ENCODE results near the gene APLP2.
"Not testable (repeated sequence)": the region's sequence is repeated elsewhere in the genome, so short reads cannot be mapped to it uniquely, and the experiment has no call there.

APLP2 gene

GRCh38 chr11:130091169-130091568 lies 21.5 kb downstream of the APLP2 start:
- DNase-seq (ENCODE audit: low read depth) = not testable (repeated sequence)

- no peak for DNase-seq (ENCODE audit: low read depth)
Measured at GRCh38 chr11:130092661-130093060, 23.0 kb downstream of the APLP2 start.

DNA sequence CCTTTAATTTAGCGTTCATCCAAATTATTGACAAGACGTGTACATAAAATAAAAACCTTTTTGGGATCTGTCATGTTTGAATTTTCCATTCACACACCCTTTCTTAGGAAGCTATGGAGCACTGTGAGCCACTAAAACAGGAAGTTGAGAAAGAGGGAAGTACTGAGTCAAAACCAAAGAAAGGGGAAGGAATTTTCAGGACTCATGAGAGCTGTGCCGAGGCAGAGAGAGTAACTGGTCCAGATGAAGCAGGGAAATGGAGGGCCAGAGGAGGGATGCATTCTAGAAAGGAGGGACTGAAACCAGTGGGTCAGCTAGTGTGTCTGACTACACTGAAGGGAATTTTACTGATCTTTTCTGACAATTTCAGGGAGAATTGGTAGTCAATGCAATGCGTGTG lies 24.9 kb downstream of the APLP2 start:
- no peak for DNase-seq (ENCODE audit: low read depth)

DNA sequence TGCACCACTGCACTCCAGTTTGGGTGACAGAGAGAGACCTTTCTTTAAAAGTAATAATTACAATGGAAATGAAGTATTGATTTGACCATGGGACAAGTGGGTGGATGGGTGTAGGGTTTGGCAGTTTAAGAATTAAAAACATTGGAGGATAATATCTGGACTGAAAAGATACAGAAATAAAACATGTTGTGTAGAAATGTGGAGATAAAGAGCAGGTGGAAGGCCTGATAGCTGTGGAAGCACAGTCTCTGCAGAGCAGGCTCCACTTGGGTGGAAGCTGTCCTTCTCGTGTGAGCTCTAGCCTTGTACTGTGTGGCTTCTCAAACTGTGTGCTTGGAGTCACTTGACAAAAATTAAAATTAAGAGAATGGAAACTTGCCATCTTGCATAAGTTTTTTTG lies 25.6 kb downstream of the APLP2 start:
- no peak for DNase-seq (ENCODE audit: low read depth)

GRCh38 chr11:130096042-130096441 lies 26.3 kb downstream of the APLP2 start:
- DNase-seq (ENCODE audit: low read depth) = no peak

DNA sequence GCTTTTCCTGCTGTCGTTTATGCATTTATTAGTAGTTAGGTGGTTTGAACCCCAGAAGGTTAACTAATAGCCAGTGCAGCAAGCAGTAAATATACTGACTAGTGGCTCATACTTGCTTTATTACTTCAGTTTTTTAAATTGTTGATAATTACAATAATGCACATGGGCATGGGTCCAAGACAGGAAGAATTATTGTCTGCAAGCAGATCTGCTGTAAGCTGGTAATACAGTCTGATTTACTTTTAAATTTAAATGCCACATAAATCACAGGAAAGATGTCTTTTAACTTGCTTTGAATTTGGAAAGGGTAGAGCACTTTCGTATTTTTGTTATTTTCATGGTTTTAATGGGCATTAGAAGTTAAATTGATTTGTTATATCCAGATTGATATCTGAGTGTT lies 27.1 kb downstream of the APLP2 start:
- no peak for DNase-seq (ENCODE audit: low read depth)

GRCh38 chr11:130097285-130097684 lies 27.6 kb downstream of the APLP2 start:
- no peak for DNase-seq (ENCODE audit: low read depth)

- no peak for DNase-seq (ENCODE audit: low read depth)
Measured at GRCh38 chr11:130099356-130099755, 29.7 kb downstream of the APLP2 start.

- DNase-seq (ENCODE audit: low read depth) = no peak
Measured at GRCh38 chr11:130100381-130101095, 30.8 kb downstream of the APLP2 start.

DNA sequence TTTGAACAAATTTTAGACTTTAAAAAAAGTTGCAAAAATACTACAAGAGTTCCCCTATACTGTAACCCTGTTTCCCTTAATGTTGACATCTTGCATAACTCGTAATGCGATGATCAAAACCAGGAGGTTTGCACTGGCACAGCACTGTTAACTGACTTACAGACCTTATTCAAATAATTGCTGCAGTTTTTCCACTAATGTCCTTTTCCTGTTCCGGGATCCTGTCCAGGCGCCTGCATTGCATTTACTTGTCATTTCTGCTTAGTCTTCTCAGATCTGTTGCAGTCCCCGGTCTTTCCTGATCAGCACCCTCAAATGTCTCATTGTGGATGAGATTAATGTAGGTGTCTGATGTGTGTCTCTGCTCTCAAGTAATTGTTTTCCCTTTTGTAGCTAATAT lies 32.0 kb downstream of the APLP2 start:
- DNase-seq (ENCODE audit: low read depth) = no peak

- no peak for DNase-seq (ENCODE audit: low read depth)
Measured at GRCh38 chr11:130102301-130103249, 32.9 kb downstream of the APLP2 start.

DNA sequence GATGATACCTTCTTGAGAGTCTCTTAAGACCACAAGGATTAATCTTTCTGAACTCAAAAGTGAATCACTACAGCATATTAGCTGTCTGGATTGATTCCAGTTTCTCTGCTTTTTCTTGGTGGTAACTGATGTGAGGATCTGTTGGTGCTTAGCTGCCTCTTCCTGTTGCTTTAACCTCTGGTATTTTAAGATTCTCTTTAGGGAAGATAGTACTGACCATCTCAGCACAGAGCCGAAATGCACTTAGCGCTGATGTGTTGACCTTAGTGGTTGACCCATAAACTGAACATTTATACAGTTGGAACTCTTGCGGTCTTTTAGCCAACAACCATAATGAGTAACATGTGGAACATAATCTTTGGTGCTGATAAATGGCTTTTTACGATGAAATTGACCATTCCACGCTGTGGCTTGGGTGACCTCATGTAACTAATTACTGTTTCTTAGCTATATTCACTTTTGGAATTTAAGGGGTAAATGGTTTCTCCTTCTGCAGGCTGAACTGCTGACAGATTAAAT lies 33.7 kb downstream of the APLP2 start:
- DNase-seq (ENCODE audit: low read depth) = no peak

DNA sequence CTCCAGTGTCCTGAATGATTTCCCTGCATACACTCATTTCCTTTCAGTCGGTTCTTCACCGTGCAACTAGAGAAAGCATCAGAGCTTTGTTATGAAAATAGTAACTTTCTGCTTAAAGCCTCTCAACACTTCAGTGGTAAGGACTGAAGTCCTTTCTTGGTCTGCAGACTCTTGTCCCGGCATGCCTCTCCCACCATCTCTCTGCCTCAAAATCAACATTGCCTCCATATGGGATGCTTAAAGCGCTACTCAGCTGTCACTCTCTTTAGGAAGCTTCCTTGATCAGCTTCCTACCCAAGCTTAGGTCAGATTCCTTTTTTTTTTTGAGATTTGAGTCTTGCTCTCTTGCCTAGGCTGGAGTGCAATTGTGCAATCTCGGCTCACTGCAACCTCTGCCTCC lies 36.7 kb downstream of the APLP2 start:
- DNase-seq (ENCODE audit: low read depth) = no peak

GRCh38 chr11:130108671-130109070 lies 39.0 kb downstream of the APLP2 start:
- DNase-seq (ENCODE audit: low read depth) = not testable (repeated sequence)

DNA sequence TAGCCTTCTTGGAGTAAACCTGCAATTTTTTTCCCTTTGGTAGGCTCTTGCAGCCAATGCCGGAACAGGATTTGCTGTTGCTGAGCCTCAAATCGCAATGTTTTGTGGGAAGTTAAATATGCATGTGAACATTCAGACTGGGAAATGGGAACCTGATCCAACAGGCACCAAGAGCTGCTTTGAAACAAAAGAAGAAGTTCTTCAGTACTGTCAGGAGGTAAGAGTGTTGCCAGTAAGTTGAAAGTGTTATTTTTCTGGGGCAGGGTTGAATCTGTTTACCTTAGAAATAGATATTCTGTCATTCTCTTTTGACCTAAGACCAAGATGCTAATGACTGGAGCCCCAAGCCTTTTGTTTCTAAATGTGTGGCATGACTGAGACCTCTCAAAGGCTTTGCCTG lies 39.7 kb downstream of the APLP2 start:
- DNase-seq (ENCODE audit: low read depth) = no peak

- no peak for DNase-seq (ENCODE audit: low read depth)
Measured at GRCh38 chr11:130110339-130111108, 40.8 kb downstream of the APLP2 start.

DNA sequence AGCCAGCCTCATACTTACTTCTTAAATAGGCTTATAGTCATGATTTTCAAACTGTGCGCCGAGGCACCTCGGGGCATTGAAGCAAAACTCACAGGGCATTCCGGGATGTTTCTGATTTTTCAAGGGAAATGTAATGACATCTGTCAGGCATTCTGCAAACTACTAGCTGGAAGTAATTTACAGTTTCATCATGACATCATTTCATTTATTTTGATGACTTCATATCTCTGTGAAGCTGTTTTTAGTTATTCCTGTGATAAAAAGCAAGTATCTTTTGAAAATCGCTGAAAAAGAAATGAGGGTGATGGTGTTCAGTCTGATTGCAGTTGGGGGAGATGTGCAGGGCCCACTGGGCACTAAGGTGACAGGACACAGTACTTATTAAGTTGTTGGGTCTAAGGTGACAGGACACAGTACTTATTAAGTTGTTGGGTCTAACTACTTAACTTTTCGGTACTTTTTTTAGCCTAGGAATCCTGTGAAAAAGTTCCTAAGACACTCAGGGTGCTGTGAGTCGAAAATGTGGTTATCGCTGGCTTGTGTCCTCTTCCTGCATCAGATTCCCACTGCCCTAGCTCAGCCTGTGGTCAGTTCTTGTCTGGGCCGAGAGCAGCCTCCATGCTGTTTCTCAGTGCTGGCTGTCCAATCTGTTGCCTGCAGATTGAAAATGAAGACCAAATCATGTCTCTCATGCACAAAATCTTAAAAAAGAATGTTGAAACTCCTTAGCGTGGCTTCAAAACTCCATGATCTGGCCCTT lies 42.6 kb downstream of the APLP2 start:
- no peak for DNase-seq (ENCODE audit: low read depth)

DNA sequence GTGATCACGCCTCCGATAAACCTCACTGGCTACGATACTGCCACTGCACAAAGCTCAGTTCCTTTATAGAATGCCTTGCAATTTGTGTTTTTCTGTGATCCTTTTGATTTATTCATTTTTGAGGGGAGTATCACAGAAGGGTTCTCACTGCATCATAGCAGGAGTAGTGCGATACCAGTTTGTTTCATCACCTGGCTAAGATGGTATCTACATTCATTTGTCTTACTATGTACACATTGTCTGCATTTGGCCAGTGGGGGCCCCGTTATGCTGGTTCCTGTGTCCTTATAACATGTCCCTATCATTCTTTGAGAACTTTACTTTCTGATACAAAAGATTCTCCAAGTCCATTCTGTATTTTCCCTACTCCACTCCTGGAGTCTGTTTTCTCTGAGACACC lies 44.6 kb downstream of the APLP2 start:
- DNase-seq (ENCODE audit: low read depth) = no peak

GRCh38 chr11:130114726-130115125 lies 45.0 kb downstream of the APLP2 start:
- no peak for DNase-seq (ENCODE audit: low read depth)

GRCh38 chr11:130115218-130115617 lies 45.5 kb downstream of the APLP2 start:
- DNase-seq (ENCODE audit: low read depth) = no peak

DNA sequence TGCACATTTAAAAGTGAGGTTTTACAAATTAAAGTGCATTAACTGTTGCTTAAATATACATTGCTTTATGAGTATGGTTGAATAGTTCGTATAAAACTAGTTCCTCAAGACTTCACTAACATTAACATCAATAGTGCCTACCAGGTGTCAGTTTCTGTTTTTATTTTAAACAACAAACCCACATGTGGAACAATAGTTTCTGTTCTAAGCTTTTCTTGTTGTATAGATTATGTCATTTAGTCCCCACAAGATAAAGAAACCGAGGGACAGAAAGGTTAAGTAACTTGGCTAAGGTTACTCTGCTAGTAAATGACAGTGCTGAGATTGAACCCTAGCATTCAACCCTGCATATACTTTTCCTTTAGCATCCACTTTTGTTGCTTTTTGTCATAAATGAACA lies 48.5 kb downstream of the APLP2 start:
- DNase-seq (ENCODE audit: low read depth) = no peak

All from activated T-cell treated with anti-CD3 and anti-CD28 coated beads for 24 hours (primary cell).